ENCODE measurements around the gene CFAP90.

DNA sequence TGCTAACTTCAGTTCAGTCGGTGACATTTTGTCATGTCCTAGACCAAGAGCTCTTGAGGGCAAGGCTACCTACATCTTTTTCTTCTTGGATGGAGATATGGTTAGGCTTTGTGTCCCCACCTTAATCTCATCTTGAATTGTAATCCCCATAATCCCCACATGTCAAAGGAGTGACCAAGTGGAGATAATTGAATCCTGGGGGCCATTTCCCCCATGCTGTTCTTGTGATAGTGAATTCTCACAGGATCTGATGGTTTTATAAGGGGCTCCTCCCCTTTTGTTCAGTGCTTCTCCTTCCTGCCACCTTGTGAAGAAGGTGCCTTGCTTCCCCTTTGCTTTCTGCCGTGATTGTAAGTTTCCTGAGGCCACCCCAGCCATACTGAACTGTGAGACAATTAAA, 2.1 kb upstream of the CFAP90 start:
- TF ChIP-seq ZNF274 (IDR thresholded peaks at IDR 0.05; ENCODE audit: low read depth, low read length), result no peak
- no peak for TF ChIP-seq YY1 (IDR thresholded peaks at IDR 0.05; ENCODE audit: insufficient read depth, insufficient read length)
- TF ChIP-seq SUZ12 (IDR thresholded peaks at IDR 0.05; ENCODE audit: extremely low read depth, insufficient read depth, insufficient read length), result no peak
